Thyroid gland (tissue), 4 donors: ENCODE measurements around the gene C1orf35.

Source experiments
- POLR2A ChIP-seq, 2 donors: fragments of 450-650 bp; IDR thresholded peaks; one replicate each; pipeline ENCODE4 v1.6.1; 2017; ENCODE audit warnings: antibody characterized with exemption in 2 of 2, mild to moderate bottlenecking in 2 of 2, moderate library complexity in 1 of 2
- TF ChIP-seq, protein P1 (sequence below), 6 experiments: fragments of 200-600 bp in 3 of 6; fragments of 450-650 bp in 3 of 6; sonication (generic) in 3 of 6; IDR thresholded peaks; one replicate each; pipeline ENCODE4 v1.5.1; 2016 to 2019; ENCODE audit warnings: antibody characterized with exemption in 6 of 6, mild to moderate bottlenecking in 2 of 6, inconsistent platforms in 1 of 6, moderate library complexity in 1 of 6

DNA sequence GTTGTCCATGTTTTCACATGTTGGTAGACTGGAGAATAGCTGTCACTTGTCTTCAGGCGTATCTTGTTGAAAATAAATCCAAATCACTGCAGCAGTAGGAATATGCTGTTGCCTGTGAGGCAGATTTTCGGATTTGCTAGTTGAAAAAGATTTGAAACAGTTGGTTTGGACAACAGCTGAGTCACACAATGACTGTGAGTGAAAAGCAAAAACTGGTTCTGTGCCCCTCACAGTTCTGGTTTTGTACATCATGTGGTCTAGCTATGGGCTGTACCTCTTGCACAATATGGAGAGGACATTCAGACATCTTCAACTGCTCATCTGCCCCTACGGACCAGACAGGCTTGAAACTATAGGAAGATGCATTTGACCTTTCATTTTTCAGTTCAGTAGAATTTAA is 18.8 kb downstream of the C1orf35 start:
- TF ChIP-seq, protein P1, sequence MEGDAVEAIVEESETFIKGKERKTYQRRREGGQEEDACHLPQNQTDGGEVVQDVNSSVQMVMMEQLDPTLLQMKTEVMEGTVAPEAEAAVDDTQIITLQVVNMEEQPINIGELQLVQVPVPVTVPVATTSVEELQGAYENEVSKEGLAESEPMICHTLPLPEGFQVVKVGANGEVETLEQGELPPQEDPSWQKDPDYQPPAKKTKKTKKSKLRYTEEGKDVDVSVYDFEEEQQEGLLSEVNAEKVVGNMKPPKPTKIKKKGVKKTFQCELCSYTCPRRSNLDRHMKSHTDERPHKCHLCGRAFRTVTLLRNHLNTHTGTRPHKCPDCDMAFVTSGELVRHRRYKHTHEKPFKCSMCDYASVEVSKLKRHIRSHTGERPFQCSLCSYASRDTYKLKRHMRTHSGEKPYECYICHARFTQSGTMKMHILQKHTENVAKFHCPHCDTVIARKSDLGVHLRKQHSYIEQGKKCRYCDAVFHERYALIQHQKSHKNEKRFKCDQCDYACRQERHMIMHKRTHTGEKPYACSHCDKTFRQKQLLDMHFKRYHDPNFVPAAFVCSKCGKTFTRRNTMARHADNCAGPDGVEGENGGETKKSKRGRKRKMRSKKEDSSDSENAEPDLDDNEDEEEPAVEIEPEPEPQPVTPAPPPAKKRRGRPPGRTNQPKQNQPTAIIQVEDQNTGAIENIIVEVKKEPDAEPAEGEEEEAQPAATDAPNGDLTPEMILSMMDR (IDR thresholded peaks at IDR 0.05) = no peak
- no peak for TF ChIP-seq POLR2A (IDR thresholded peaks at IDR 0.05)
